Adrenal gland (tissue), 5 donors: ENCODE results near the gene POLDIP3.
"Not testable (repeated sequence)": the region's sequence is repeated elsewhere in the genome, so short reads cannot be mapped to it uniquely, and the experiment has no call there.

ENCODE experiments used
- CTCF ChIP-seq, 6 experiments: fragments of 450-650 bp in 4 of 6; fragments of 200-600 bp in 2 of 6; sonication (generic) in 1 of 6; IDR thresholded peaks; 1 replicate in 5 of 6; 2 replicates in 1 of 6; pipeline versions ENCODE4 v1.5.1 to v1.8.0; 2016 to 2021; ENCODE audit warnings: antibody characterized with exemption in 6 of 6, mild to moderate bottlenecking in 2 of 6, moderate library complexity in 1 of 6
- POLR2A ChIP-seq, 2 donors: fragments of 450-650 bp; IDR thresholded peaks; one replicate each; pipeline ENCODE4 v1.6.1; 2017; ENCODE audit warnings: antibody characterized with exemption in 2 of 2, mild to moderate bottlenecking in 2 of 2, moderate library complexity in 1 of 2
- donor health status: DM: no; HTN: no; CAD: no.

DNA sequence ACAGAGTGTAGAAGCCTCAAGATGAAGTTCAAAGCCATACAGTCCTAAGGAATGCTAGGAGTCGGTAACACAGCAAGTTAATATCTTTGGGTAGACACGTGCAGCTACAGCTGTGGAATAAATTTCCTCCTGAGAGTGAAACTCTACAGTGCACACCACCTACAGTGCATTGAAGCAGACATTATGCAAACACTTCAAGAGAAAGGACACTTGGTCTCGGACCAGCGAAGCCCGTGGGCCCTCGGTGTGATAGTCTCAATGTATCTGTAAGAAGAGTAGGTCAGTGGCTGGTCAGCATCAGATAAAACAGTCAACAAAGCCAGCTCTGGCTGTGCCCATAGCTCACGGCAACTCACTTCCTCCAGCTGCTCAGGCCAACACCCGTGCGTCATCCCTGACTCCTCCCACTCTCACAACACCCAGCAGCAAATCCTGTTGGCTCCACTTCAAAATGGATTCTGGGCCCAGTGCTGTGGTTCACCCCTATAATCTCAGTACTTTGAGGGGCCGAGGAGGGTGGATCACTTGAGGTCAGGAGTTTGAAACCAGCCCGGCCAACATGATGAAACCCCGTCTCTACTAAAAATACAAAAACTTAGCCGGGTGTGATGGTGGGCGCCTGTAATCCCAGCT, 77.4 kb downstream of the POLDIP3 start:
- not testable (repeated sequence) for TF ChIP-seq CTCF, POLR2A (IDR thresholded peaks at IDR 0.05)
